K562 (cell line): ENCODE results near the gene STK36.

Source experiments
- CC2D1A ChIP-seq: fragments of 450-650 bp; IDR thresholded peaks from 2 replicates; pipeline ENCODE4 v1.6.1; 2017; ENCODE audit warnings: mild to moderate bottlenecking
- CTCF ChIP-seq, 3 experiments: IDR thresholded peaks in 2 of 3; conservative IDR thresholded peaks in 1 of 3; 2 replicates each; pipeline ENCODE4 v1.5.1; 2011 to 2012; ENCODE audit warnings: low read length in 3 of 3, mild to moderate bottlenecking in 3 of 3, control low read depth in 2 of 3, improper control_type of control experiment in 1 of 3, inconsistent platforms in 1 of 3, low read depth in 1 of 3, mixed read lengths in 1 of 3, moderate library complexity in 1 of 3; ENCODE audit not compliant: insufficient read depth in 2 of 3
- MAX ChIP-seq: sonication (generic); formaldehyde crosslinking; IDR thresholded peaks from 2 replicates; pipeline ENCODE4 v1.9.0; 2022; ENCODE audit warnings: mild to moderate bottlenecking, missing genetic modification reagents
- SIN3A ChIP-seq, 2 experiments: fragments of 150-350 bp in 1 of 2; IDR thresholded peaks; 2 replicates each; pipeline ENCODE4 v1.6.1; 2011 to 2016; ENCODE audit warnings: borderline replicate concordance in 2 of 2, low read depth in 2 of 2, low read length in 2 of 2, mild to moderate bottlenecking in 2 of 2, moderate library complexity in 2 of 2; ENCODE audit not compliant: control insufficient read depth in 1 of 2
- TBL1XR1 ChIP-seq, 2 experiments: IDR thresholded peaks; 2 replicates each; pipeline ENCODE4 v1.6.1; 2012; ENCODE audit warnings: improper control_type of control experiment in 2 of 2, low read length in 2 of 2, mild to moderate bottlenecking in 1 of 2
- ZKSCAN1 ChIP-seq: fragments of 150-350 bp; IDR thresholded peaks from 2 replicates; pipeline ENCODE4 v1.6.1; 2016; ENCODE audit warnings: low read depth, low read length

GRCh38 chr2:218721934-218722333 lies 50.0 kb downstream of the STK36 start:
- TF ChIP-seq CC2D1A = peak; percentile 39; the same call in 1 of the 2 replicates
- peak in 1 of 2 experiments; percentile 15; a peak in 1 of 4 replicates for TF ChIP-seq TBL1XR1 (IDR thresholded peaks at IDR 0.05; ENCODE audit: low read length in 2 of 2)
- TF ChIP-seq MAX (CRISPR knock-in tag) = no peak
- TF ChIP-seq CTCF (IDR thresholded peaks at IDR 0.05 in 2 of 3, conservative IDR thresholded peaks at IDR 0.05 in 1 of 3; ENCODE audit: insufficient read depth in 2 of 3, low read depth in 1 of 3, low read length in 3 of 3) = no peak
- no peak for TF ChIP-seq SIN3A (IDR thresholded peaks at IDR 0.05; ENCODE audit: borderline replicate concordance in 2 of 2, control insufficient read depth in 1 of 2, low read depth in 2 of 2, low read length in 2 of 2)
- no peak for TF ChIP-seq ZKSCAN1
